NB4 (cell line): ENCODE measurements around the gene RASL11A.

Experiments used
- CTCF ChIP-seq: IDR thresholded peaks from one replicate; pipeline ENCODE4 v1.5.1; 2012; ENCODE audit warnings: low read depth, low read length
- MAX ChIP-seq: IDR thresholded peaks from 2 replicates; pipeline ENCODE4 v1.6.1; 2011; ENCODE audit warnings: low read depth, low read length
- MYC ChIP-seq: IDR thresholded peaks from 2 replicates; pipeline ENCODE4 v1.6.1; 2011; ENCODE audit warnings: low read depth, low read length
- POLR2A ChIP-seq: IDR thresholded peaks from 2 replicates; pipeline ENCODE4 v1.6.1; 2011; ENCODE audit warnings: mild to moderate bottlenecking; ENCODE audit not compliant: insufficient read length; ENCODE audit errors: extremely low read depth

GRCh38 chr13:27295096-27295495, 24.5 kb downstream of the RASL11A start:
- TF ChIP-seq CTCF, result no peak
- no peak for TF ChIP-seq POLR2A
- TF ChIP-seq MAX, result no peak
- no peak for TF ChIP-seq MYC
